Esophagus muscularis mucosa (tissue), 3 donors: ENCODE measurements around the gene LAD1.

ENCODE experiments used
- CTCF ChIP-seq, 3 experiments: fragments of 200-600 bp in 2 of 3; fragments of 450-650 bp in 1 of 3; sonication (generic) in 2 of 3; IDR thresholded peaks; one replicate each; pipeline ENCODE4 v1.5.1; 2017 to 2019; ENCODE audit warnings: antibody characterized with exemption in 3 of 3, mild to moderate bottlenecking in 2 of 3, moderate library complexity in 1 of 3
- POLR2A ChIP-seq: fragments of 450-650 bp; IDR thresholded peaks from one replicate; pipeline ENCODE4 v1.6.1; 2017; ENCODE audit warnings: antibody characterized with exemption, moderate library complexity, mild to moderate bottlenecking, low read depth
- POLR2AphosphoS5 ChIP-seq, 2 donors: sonication (generic); formaldehyde crosslinking; IDR thresholded peaks; one replicate each; pipeline ENCODE4 v1.6.1; 2017; ENCODE audit warnings: antibody characterized with exemption in 2 of 2

GRCh38 chr1:201346987-201347386, 52.1 kb downstream of the LAD1 start:
- TF ChIP-seq POLR2A (no peak), CTCF (IDR thresholded peaks at IDR 0.05) (no peak), POLR2AphosphoS5 (IDR thresholded peaks at IDR 0.05) (no peak)
